Fibroblast of gingiva (primary cell): ENCODE data around the gene EGLN1.

Experiments
- DNase-seq: peaks from one replicate; pipeline ENCODE4 v3.0.0-alpha.2; 2011; ENCODE audit warnings: low read depth

EGLN1 gene

GRCh38 chr1:231420959-231421545 lies 1.0 kb downstream of the EGLN1 start:
- DNase-seq: peak; percentile 31

GRCh38 chr1:231420299-231420958 lies 1.7 kb downstream of the EGLN1 start:
- DNase-seq: no peak

- no peak for DNase-seq
Observed at GRCh38 chr1:231419738-231420298, 2.3 kb downstream of the EGLN1 start.

- DNase-seq: no peak
Observed at GRCh38 chr1:231419147-231419546, 2.9 kb downstream of the EGLN1 start.

GRCh38 chr1:231418741-231419107 lies 3.4 kb downstream of the EGLN1 start:
- DNase-seq: no peak

- no peak for DNase-seq
Observed at GRCh38 chr1:231418101-231418740, 3.9 kb downstream of the EGLN1 start.

GRCh38 chr1:231417513-231417912 lies 4.6 kb downstream of the EGLN1 start:
- no peak for DNase-seq

- DNase-seq: no peak
Observed at GRCh38 chr1:231416901-231417300, 5.2 kb downstream of the EGLN1 start.

- DNase-seq: no peak
Observed at GRCh38 chr1:231415018-231415583, 7.0 kb downstream of the EGLN1 start.

GRCh38 chr1:231414260-231415016 lies 7.6 kb downstream of the EGLN1 start:
- DNase-seq: no peak

- DNase-seq: no peak
Observed at GRCh38 chr1:231413749-231414082, 8.4 kb downstream of the EGLN1 start.

- no peak for DNase-seq
Observed at GRCh38 chr1:231411036-231411531, 11.0 kb downstream of the EGLN1 start.

GRCh38 chr1:231410036-231410612 lies 12.0 kb downstream of the EGLN1 start:
- peak; percentile 37 for DNase-seq

GRCh38 chr1:231408528-231409094 lies 13.5 kb downstream of the EGLN1 start:
- no peak for DNase-seq

- DNase-seq: no peak
Observed at GRCh38 chr1:231407547-231408396, 14.3 kb downstream of the EGLN1 start.

GRCh38 chr1:231407049-231407448 lies 15.0 kb downstream of the EGLN1 start:
- no peak for DNase-seq

- DNase-seq: no peak
Observed at GRCh38 chr1:231404318-231404717, 17.8 kb downstream of the EGLN1 start.

- no peak for DNase-seq
Observed at GRCh38 chr1:231401478-231401877, 20.6 kb downstream of the EGLN1 start.

GRCh38 chr1:231397886-231398671 lies 24.0 kb downstream of the EGLN1 start:
- DNase-seq: no peak

GRCh38 chr1:231396643-231397042 lies 25.4 kb downstream of the EGLN1 start:
- DNase-seq: no peak
